HepG2 (cell line): Measurements from ENCODE around the gene INO80E. TPM values are rescaled to one million over a fixed set of nuclear protein-coding genes. Genes with fewer than 3 reads are reported as not detected.

Experiments
- HOXA7 ChIP-seq: sonication (generic); formaldehyde crosslinking; IDR thresholded peaks from 2 replicates; pipeline ENCODE4 v1.8.1; 2022; ENCODE audit warnings: mild to moderate bottlenecking, missing genetic modification reagents, moderate library complexity
- KDM5A ChIP-seq: fragments of 200-600 bp; sonication (generic); IDR thresholded peaks from 2 replicates; pipeline ENCODE4 v1.7.0; 2018; ENCODE audit warnings: antibody characterized with exemption, mild to moderate bottlenecking, low read length, borderline replicate concordance
- RXRB ChIP-seq: IDR thresholded peaks from 2 replicates; pipeline ENCODE4 v1.6.1; 2016; ENCODE audit warnings: borderline replicate concordance, missing genetic modification reagents, missing compliant biosample characterization
- TBP ChIP-seq: sonication (generic); formaldehyde crosslinking; IDR thresholded peaks from 2 replicates; pipeline ENCODE4 v1.5.0; 2020; ENCODE audit warnings: missing genetic modification reagents
- TFE3 ChIP-seq: IDR thresholded peaks from 2 replicates; pipeline ENCODE4 v1.6.1; 2016
- ZNF280D ChIP-seq: sonication (generic); formaldehyde crosslinking; IDR thresholded peaks from 2 replicates; pipeline ENCODE4 v1.5.1; 2020; ENCODE audit warnings: mild to moderate bottlenecking, missing genetic modification reagents
- ZNF331 ChIP-seq: sonication (generic); formaldehyde crosslinking; IDR thresholded peaks from 2 replicates; pipeline ENCODE4 v1.4.0; 2020; ENCODE audit warnings: missing genetic modification reagents
- ZNF615 ChIP-seq: sonication (generic); formaldehyde crosslinking; IDR thresholded peaks from 2 replicates; pipeline ENCODE4 v1.5.0; 2020; ENCODE audit warnings: mild to moderate bottlenecking, missing genetic modification reagents, borderline replicate concordance
- polyA plus RNA-seq, 8 experiments: library from polyadenylated mRNA; depleted of rRNA in 3 of 8; stranded (reverse) in 7 of 8; unstranded in 1 of 8; fragments of >200 nt; fragmentation: Illumina TruSeq in 4 of 8; extraction: Trizol in 4 of 8; gene quantifications; 2 replicates each; pipeline versions ENCODE4 v1.2.1 to v1.2.3, GENCODE V29; 2011 to 2016; ENCODE audit warnings: low read depth in 4 of 8, missing spikeins in 1 of 8, mixed read lengths in 1 of 8; ENCODE audit not compliant: insufficient read depth in 1 of 8
- total RNA-seq, 5 experiments: library from RNA; depleted of rRNA; stranded (reverse); fragments of >200 nt; fragmentation: Illumina TruSeq; extraction: Trizol; gene quantifications; 2 replicates each; pipeline ENCODE4 v1.2.3, GENCODE V29; 2016; ENCODE audit warnings: low read depth in 1 of 5

INO80E gene
- total and polyA plus RNA-seq, 2 of the 13 experiments (the other 11 are each of a cell fraction or from before 2014, with no cell fraction given) = 25.8 to 45.6 TPM

GRCh38 chr16:30053376-30054015 lies 57.5 kb downstream of the INO80E start (continued):
- TF ChIP-seq HOXA7 (CRISPR knock-in tag) = no peak
- TF ChIP-seq KDM5A = no peak
- TF ChIP-seq ZNF280D = 0 out of 2 replicates have a peak, but pooled peaks have one; percentile 25
- TF ChIP-seq TBP = no peak
- no peak for TF ChIP-seq ZNF615 (CRISPR knock-in tag)
- TF ChIP-seq TFE3 (CRISPR knock-in tag) = no peak
- TF ChIP-seq ZNF331 = no peak
- TF ChIP-seq RXRB (CRISPR knock-in tag) = no peak
